ENCODE data around the gene HNF1B.

Gene HNF1B

DNA sequence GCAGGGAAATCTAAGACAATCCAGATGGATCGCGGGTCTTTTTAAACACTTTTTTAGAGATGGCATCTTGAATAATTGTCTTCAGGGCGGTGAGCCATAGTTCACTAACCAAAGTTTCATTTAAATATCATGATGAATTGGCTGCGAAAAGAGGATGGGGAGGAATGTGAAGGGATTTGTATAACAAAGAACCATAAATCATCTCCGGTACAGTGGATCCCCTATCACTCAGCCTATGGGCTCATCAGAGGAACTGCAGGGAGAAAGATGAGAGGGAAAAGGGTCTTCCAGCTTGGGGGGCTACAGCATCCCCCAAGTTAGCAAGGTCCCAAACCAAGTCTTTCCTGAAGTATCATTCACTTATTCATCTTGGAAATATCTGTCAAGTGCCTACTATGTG lies 84.9 kb downstream of the HNF1B start:
- TF ChIP-seq POLR2AphosphoS5 (IDR thresholded peaks at IDR 0.05; ENCODE audit: low read depth, low read length) (no peak), TAF1 (IDR thresholded peaks at IDR 0.05; ENCODE audit: borderline replicate concordance, low read depth, low read length) (no peak), POLR2A (IDR thresholded peaks at IDR 0.05; ENCODE audit: low read depth, low read length) (no peak)
- FAIRE-seq (no peak), DNase-seq (ENCODE audit: insufficient read length) (no peak)

GRCh38 chr17:37657202-37657601 lies 87.7 kb downstream of the HNF1B start:
- TF ChIP-seq POLR2A (IDR thresholded peaks at IDR 0.05; ENCODE audit: low read depth, low read length), result no peak
- TF ChIP-seq POLR2AphosphoS5 (IDR thresholded peaks at IDR 0.05; ENCODE audit: low read depth, low read length), result no peak
- no peak for TF ChIP-seq TAF1 (IDR thresholded peaks at IDR 0.05; ENCODE audit: borderline replicate concordance, low read depth, low read length)
- DNase-seq (ENCODE audit: insufficient read length), result no peak
- no peak for FAIRE-seq

DNA sequence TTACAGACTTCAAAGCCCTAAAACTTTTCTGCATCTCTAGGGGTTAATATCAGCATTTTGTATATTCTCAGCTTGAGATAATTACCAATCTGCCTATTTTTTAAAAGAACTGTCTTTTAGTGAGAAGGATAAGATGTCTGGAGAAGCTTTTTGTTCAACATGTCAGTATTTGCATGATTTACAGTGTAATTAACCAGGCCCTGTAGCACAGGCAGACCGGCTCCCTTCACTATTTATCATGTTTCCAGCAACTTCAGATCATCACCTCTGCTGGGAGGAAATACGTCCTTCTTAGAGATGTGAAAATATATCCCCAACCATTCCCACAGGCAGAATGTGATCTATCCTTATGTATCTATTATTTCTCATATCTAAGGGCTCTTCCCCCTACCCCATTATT lies 93.0 kb downstream of the HNF1B start:
- no peak for TF ChIP-seq POLR2AphosphoS5 (IDR thresholded peaks at IDR 0.05; ENCODE audit: low read depth, low read length)
- no peak for TF ChIP-seq TAF1 (IDR thresholded peaks at IDR 0.05; ENCODE audit: borderline replicate concordance, low read depth, low read length)
- TF ChIP-seq POLR2A (IDR thresholded peaks at IDR 0.05; ENCODE audit: low read depth, low read length), result no peak
- FAIRE-seq, result no peak
- DNase-seq (ENCODE audit: insufficient read length), result no peak

GRCh38 chr17:37650419-37651003 lies 94.3 kb downstream of the HNF1B start:
- DNase-seq (ENCODE audit: insufficient read length), result no peak
- TF ChIP-seq POLR2A (IDR thresholded peaks at IDR 0.05; ENCODE audit: low read depth, low read length), result no peak
- no peak for TF ChIP-seq POLR2AphosphoS5 (IDR thresholded peaks at IDR 0.05; ENCODE audit: low read depth, low read length)
- no peak for TF ChIP-seq TAF1 (IDR thresholded peaks at IDR 0.05; ENCODE audit: borderline replicate concordance, low read depth, low read length)
- no peak for FAIRE-seq

DNA sequence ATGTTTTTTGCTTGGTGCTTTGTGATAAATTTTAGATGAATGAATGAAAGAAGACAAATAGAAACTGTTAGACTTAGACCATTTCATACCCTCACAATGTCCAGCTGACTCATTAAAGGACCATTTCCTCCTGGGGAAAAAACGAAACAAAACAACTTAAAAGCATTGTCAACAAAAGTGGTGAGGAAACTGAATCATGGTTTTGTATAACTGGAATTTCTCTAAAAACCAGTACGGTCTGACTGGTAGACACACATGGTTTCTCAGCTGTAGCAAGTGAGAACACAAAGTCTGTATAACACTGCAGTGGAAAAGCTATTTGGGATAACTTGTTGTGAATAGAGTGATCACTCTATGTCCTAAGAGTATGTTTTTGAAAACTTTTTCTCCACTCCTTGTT lies 96.3 kb downstream of the HNF1B start:
- FAIRE-seq (no peak), DNase-seq (ENCODE audit: insufficient read length) (no peak)
- TF ChIP-seq TAF1 (IDR thresholded peaks at IDR 0.05; ENCODE audit: borderline replicate concordance, low read depth, low read length), result no peak
- no peak for TF ChIP-seq POLR2A (IDR thresholded peaks at IDR 0.05; ENCODE audit: low read depth, low read length)
- no peak for TF ChIP-seq POLR2AphosphoS5 (IDR thresholded peaks at IDR 0.05; ENCODE audit: low read depth, low read length)

DNA sequence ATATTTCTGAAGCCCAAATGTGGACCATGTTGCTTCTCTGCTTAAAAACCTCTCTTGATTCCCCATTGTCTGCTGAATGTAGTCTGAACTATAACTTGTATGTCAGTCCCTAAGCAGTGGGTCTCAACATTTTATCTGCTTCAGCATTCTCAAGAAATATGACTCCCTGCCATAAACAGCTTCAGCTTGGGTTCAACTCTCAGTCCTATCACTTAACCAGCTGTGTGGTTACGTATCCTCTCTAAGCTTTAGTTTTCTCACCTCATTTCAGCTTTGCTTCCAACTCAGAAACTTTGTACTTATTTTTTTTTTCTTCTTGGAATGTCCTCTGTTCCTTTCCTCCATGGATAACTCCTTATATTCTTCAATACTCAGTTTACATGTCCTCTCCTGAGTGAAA lies 97.0 kb downstream of the HNF1B start:
- no peak for DNase-seq (ENCODE audit: insufficient read length)
- FAIRE-seq, result no peak
- TF ChIP-seq POLR2A (IDR thresholded peaks at IDR 0.05; ENCODE audit: low read depth, low read length), result no peak
- TF ChIP-seq TAF1 (IDR thresholded peaks at IDR 0.05; ENCODE audit: borderline replicate concordance, low read depth, low read length), result no peak
- TF ChIP-seq POLR2AphosphoS5 (IDR thresholded peaks at IDR 0.05; ENCODE audit: low read depth, low read length), result no peak

DNA sequence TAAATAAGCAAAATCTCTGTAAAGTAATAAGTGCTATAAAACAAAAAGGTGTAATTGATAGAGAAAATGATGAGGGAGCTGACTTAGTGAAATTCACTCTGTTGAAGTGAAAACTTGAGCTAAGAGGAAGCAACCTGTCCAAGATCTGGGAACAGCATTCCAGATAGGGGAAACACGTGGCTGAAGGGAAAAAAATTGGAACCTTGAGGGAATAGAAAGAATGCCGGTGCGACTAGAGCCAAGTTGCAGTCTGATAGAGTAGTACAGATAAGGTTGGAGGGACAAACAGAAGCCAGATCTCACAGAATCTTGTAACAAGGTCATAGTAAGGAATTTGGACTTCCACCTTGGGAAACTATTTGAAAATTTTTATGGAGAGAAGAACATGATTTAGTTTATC lies 101.0 kb downstream of the HNF1B start:
- TF ChIP-seq POLR2AphosphoS5 (IDR thresholded peaks at IDR 0.05; ENCODE audit: low read depth, low read length) (no peak), TAF1 (IDR thresholded peaks at IDR 0.05; ENCODE audit: borderline replicate concordance, low read depth, low read length) (no peak), POLR2A (IDR thresholded peaks at IDR 0.05; ENCODE audit: low read depth, low read length) (no peak)
- DNase-seq (ENCODE audit: insufficient read length), result no peak
- no peak for FAIRE-seq

DNA sequence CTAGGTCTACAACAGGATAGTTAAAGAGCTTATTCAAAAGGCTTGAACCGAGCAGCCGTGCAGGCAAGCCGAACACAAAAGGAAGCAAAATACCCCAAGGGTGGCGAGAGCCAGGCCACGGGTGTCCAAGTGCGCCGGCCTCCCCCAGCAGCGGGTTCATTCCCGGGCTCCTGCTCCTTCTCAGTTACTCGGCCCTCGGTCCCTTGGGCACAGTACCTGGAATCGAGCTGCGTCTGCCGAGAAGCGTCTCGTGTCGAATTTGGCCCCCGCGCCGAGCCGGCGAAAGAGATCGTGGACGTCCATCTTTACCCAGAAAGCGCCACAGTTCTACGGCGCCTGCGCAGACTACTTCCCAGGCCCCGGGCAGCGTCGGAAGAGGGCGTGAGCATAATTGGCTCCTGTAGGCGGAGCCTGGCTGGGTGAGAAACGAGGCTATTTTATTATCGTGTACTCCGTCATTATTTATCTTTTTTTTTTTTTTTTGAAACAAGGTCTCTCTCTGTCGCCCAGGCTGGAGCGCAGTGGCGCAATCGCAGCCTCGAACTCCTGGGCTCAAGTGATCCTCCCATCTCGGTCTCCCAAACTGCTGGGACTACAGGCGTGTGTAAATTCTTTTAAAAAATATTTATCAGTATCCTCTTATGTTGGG lies 101.6 kb downstream of the HNF1B start, which contains the start of gene DDX52:
DDX52 (minus strand) TSS at position 329 of the 649 bp plus-strand sequence; CDS start at position 303, 26 bp downstream.
- FAIRE-seq, result no peak
- TF ChIP-seq POLR2AphosphoS5 (IDR thresholded peaks at IDR 0.05; ENCODE audit: low read depth, low read length) (peak; percentile 80), TAF1 (IDR thresholded peaks at IDR 0.05; ENCODE audit: borderline replicate concordance, low read depth, low read length) (0 out of 2 replicates have a peak, but pooled peaks have one; percentile 45), POLR2A (IDR thresholded peaks at IDR 0.05; ENCODE audit: low read depth, low read length) (peak; percentile 79)

GRCh38 chr17:37642681-37643080 lies 102.2 kb downstream of the HNF1B start:
- TF ChIP-seq TAF1 (IDR thresholded peaks at IDR 0.05; ENCODE audit: borderline replicate concordance, low read depth, low read length) (no peak), POLR2AphosphoS5 (IDR thresholded peaks at IDR 0.05; ENCODE audit: low read depth, low read length) (no peak), POLR2A (IDR thresholded peaks at IDR 0.05; ENCODE audit: low read depth, low read length) (no peak)
- FAIRE-seq (no peak), DNase-seq (ENCODE audit: insufficient read length) (no peak)

More for the DNA sequence above, 101.6 kb downstream of the HNF1B start, which contains the start of gene DDX52:
- peak; percentile 77 for DNase-seq (ENCODE audit: insufficient read length)

DNA sequence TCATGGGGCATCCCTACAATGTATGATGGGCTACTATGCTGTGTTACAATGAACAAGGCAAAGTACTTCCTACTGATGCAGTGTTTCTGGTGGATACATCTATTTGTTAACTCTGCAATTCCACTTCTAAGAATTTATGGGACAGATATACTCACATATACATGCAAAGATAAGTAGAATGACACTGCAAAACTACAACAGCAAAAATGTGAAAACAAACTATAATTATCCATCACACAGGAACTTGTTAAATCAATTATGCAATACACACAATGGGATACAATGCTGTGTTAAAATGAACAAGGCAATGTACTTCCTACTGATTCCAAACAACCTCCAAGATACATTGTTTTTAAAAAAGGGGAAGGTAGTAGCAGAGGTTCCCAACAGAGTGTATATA lies 104.8 kb downstream of the HNF1B start:
- no peak for DNase-seq (ENCODE audit: insufficient read length)
- TF ChIP-seq TAF1 (IDR thresholded peaks at IDR 0.05; ENCODE audit: borderline replicate concordance, low read depth, low read length) (no peak), POLR2AphosphoS5 (IDR thresholded peaks at IDR 0.05; ENCODE audit: low read depth, low read length) (no peak), POLR2A (IDR thresholded peaks at IDR 0.05; ENCODE audit: low read depth, low read length) (no peak)
- no peak for FAIRE-seq

DNA sequence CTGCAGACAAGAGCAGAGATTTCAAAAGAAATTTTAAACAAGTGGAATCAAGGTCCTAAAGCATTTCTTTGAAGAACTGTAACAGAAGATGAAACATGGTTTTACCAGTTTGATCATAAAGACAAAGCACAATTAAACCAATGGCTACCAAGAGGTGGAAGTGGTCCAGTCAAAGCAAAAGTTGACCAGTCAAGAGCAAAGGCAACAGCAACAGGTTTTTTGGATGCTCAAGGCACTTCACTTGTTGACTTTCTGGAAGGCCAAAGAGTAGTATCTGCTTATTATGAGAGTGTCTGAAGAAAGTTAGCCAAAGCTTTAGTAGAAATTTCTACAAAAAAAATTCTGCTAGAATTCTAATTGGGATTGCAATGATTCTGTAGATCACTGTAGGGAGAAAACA lies 106.9 kb downstream of the HNF1B start:
- no peak for TF ChIP-seq TAF1 (IDR thresholded peaks at IDR 0.05; ENCODE audit: borderline replicate concordance, low read depth, low read length)
- TF ChIP-seq POLR2A (IDR thresholded peaks at IDR 0.05; ENCODE audit: low read depth, low read length), result no peak
- no peak for TF ChIP-seq POLR2AphosphoS5 (IDR thresholded peaks at IDR 0.05; ENCODE audit: low read depth, low read length)
- FAIRE-seq, result no peak
- DNase-seq (ENCODE audit: insufficient read length), result no peak

Measured in GM12892 (cell line).